Testis (tissue), 3 donors: ENCODE results near the gene SH2B3. TPM values are rescaled to one million over a fixed set of nuclear protein-coding genes. Genes with fewer than 3 reads are reported as not detected.
A peak's percentile ranks its signal among the peaks of the same experiment; 100 is the strongest.

Experiments used
- DNase-seq: peaks from one replicate; pipeline ENCODE4 v3.0.0-alpha.2; 2019
- H3K27ac ChIP-seq, 2 donors: fragments of 200-600 bp; sonication (generic); one replicate each; pipeline ENCODE4 v1.5.1; 2019
- H3K27me3 ChIP-seq: fragments of 200-600 bp; sonication (generic); one replicate; pipeline ENCODE4 v1.5.1; 2019
- H3K36me3 ChIP-seq: fragments of 200-600 bp; sonication (generic); one replicate; pipeline ENCODE4 v1.5.1; 2017; ENCODE audit warnings: low read depth; ENCODE audit errors: missing control alignments
- H3K4me1 ChIP-seq: fragments of 200-600 bp; sonication (generic); one replicate; pipeline ENCODE4 v1.5.1; 2019
- H3K4me3 ChIP-seq, 2 donors: fragments of 200-600 bp; sonication (generic); one replicate each; pipeline ENCODE4 v1.5.1; 2017 to 2019
- H3K9me3 ChIP-seq: fragments of 200-600 bp; sonication (generic); one replicate; pipeline ENCODE4 v1.5.1; 2017
- POLR2A ChIP-seq: fragments of 450-650 bp; IDR thresholded peaks from one replicate; pipeline ENCODE4 v1.6.1; 2017; ENCODE audit warnings: antibody characterized with exemption, mild to moderate bottlenecking, moderate library complexity
- WGBS, 2 donors: methylation state at CpG; one replicate each; pipeline ENCODE4 v1.1.5; 2018; 5-methylcytosine and 5-hydroxymethylcytosine counted together
- intact Hi-C: fragments of 100-400 bp; cut with DNase I; formaldehyde crosslinking; loops from one replicate; pipeline ENCODE4 v1.15.1; 2023; ENCODE audit warnings: low total_unique reads
- polyA plus RNA-seq: library from polyadenylated mRNA; stranded (reverse); fragments of 350-450 nt; fragmentation: Illumina TruSeq; extraction: RNeasy Lipid Tissue Mini Kit (QIAGEN cat#74804); gene quantifications from one replicate; pipeline ENCODE4 v1.2.3, GENCODE V29; 2014; ENCODE audit warnings: low read depth, low replicate concordance; ENCODE audit not compliant: insufficient read depth
- total RNA-seq, 2 donors: library from RNA; depleted of rRNA; stranded (reverse); fragments of >200 nt; gene quantifications; one replicate each; pipeline ENCODE4 v1.2.3, GENCODE V29; 2016
- TF ChIP-seq, protein P1 (sequence below), 3 experiments: fragments of 450-650 bp in 2 of 3; fragments of 200-600 bp in 1 of 3; sonication (generic) in 1 of 3; IDR thresholded peaks; one replicate each; pipeline ENCODE4 v1.5.1; 2016 to 2019; ENCODE audit warnings: antibody characterized with exemption in 3 of 3, mild to moderate bottlenecking in 2 of 3, moderate library complexity in 1 of 3

The SH2B3 gene
- total and polyA plus RNA-seq, 3 donors from 2014 or later = 22.0 to 38.1 (median 36.9) TPM

DNA sequence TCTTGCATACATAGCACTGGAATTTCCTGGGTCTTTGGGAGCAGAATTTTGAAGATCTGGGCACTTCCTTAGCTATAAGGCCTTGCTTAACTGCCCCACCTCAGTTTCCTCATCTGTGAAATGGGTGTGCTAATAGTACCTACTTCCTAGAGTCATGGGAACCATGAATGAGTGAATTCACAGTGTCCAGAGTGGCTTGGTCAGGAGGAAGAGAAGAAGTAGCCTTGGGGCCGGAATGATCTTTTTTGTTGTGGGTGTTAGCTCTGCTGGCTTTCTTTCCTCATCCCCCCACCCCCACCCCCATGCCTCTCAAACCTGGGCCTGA lies 2.4 kb downstream of the SH2B3 start:
- Histone ChIP-seq H3K36me3 (no peaks in the 10 kb centered on the region), H3K4me1 (peaks cover 48% of the 10 kb centered on the region), H3K4me3 (no peak overlapping the region), H3K27ac (peak overlapping the region in 1 of 2 donors; percentile 89), H3K27me3 (no peaks in the 10 kb centered on the region), H3K9me3 (no peaks in the 10 kb centered on the region)
- 62 to 70% methylated on average over 1 of the region's 1 CpG for WGBS, 2 donors
- no peak for DNase-seq
- TF ChIP-seq, protein P1, sequence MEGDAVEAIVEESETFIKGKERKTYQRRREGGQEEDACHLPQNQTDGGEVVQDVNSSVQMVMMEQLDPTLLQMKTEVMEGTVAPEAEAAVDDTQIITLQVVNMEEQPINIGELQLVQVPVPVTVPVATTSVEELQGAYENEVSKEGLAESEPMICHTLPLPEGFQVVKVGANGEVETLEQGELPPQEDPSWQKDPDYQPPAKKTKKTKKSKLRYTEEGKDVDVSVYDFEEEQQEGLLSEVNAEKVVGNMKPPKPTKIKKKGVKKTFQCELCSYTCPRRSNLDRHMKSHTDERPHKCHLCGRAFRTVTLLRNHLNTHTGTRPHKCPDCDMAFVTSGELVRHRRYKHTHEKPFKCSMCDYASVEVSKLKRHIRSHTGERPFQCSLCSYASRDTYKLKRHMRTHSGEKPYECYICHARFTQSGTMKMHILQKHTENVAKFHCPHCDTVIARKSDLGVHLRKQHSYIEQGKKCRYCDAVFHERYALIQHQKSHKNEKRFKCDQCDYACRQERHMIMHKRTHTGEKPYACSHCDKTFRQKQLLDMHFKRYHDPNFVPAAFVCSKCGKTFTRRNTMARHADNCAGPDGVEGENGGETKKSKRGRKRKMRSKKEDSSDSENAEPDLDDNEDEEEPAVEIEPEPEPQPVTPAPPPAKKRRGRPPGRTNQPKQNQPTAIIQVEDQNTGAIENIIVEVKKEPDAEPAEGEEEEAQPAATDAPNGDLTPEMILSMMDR (IDR thresholded peaks at IDR 0.05) = no peak
- TF ChIP-seq POLR2A = no peak
- intact Hi-C loops = loop anchor here (10.0 kb wide), 1 partner anchor 277 kb away; the partner anchor contains the start of genes ACAD10 and BRAP

- peaks cover 55% of the 10 kb centered on the region for H3K4me1 ChIP-seq
- peak overlapping the region in 1 of 2 donors; percentile 89 for H3K27ac ChIP-seq
- TF ChIP-seq POLR2A = no peak
- TF ChIP-seq, protein P1 (IDR thresholded peaks at IDR 0.05) = no peak
- no peak overlapping the region for H3K4me3 ChIP-seq
- intact Hi-C loops = loop anchor here (10.0 kb wide), 1 partner anchor 276 kb away; the partner anchor contains the start of genes ACAD10 and BRAP
- WGBS, 2 donors = 88 to 94% methylated on average over 2 to 4 of the region's 4 CpGs
- no peaks in the 10 kb centered on the region for H3K27me3 ChIP-seq
- H3K36me3 ChIP-seq = no peaks in the 10 kb centered on the region
- no peak for DNase-seq
- no peaks in the 10 kb centered on the region for H3K9me3 ChIP-seq
Observed at GRCh38 chr12:111408686-111409402, 3.1 kb downstream of the SH2B3 start.

DNA sequence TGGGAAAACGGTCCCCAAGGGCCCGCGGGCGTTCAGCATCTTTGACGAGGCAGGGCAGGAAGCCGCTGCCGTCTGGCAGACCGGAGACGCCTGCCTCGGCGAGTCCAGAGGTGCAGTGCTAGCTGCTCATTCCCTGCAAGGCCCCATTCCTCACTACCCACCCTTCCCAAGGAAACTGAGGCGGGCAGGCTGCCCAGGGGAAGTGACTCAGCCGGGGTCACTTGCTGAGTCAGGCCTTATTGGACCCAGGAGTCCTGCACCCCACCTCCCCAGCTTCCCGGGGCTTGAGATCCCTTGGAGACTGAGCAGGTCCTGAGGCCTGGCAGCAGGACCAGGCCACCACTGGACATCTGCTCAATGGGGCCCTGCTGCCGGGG lies 3.7 kb downstream of the SH2B3 start:
- H3K9me3 ChIP-seq = no peaks in the 10 kb centered on the region
- H3K27me3 ChIP-seq = no peaks in the 10 kb centered on the region
- H3K4me1 ChIP-seq = peaks cover 55% of the 10 kb centered on the region
- no peak for DNase-seq
- TF ChIP-seq, protein P1 (IDR thresholded peaks at IDR 0.05) = no peak
- no peak for TF ChIP-seq POLR2A
- no peak overlapping the region for H3K4me3 ChIP-seq
- peak overlapping the region in 1 of 2 donors; percentile 46 for H3K27ac ChIP-seq
- 47 to 72% methylated on average over 9 to 15 of the region's 15 CpGs for WGBS, 2 donors
- intact Hi-C loops = loop anchor here (10.0 kb wide), 1 partner anchor 275 kb away; the partner anchor contains the start of genes ACAD10 and BRAP
- H3K36me3 ChIP-seq = no peaks in the 10 kb centered on the region

GRCh38 chr12:111409780-111410430 lies 4.2 kb downstream of the SH2B3 start:
- Histone ChIP-seq H3K9me3 (no peaks in the 10 kb centered on the region), H3K4me3 (no peak overlapping the region), H3K36me3 (no peaks in the 10 kb centered on the region), H3K4me1 (peaks cover 51% of the 10 kb centered on the region), H3K27ac (peak overlapping the region; percentile 31 to 46), H3K27me3 (no peaks in the 10 kb centered on the region)
- DNase-seq = no peak
- TF ChIP-seq, protein P1 (IDR thresholded peaks at IDR 0.05) = no peak
- no peak for TF ChIP-seq POLR2A
- WGBS, 2 donors = 28 to 67% methylated on average over 3 to 13 of the region's 14 CpGs
- intact Hi-C loops = loop anchor here (10.0 kb wide), 1 partner anchor 275 kb away; the partner anchor contains the start of genes ACAD10 and BRAP
